Nephron (organoid): Measurements from ENCODE around the gene SRSF3.
A peak's percentile ranks its signal among the peaks of the same experiment; 100 is the strongest.
"Not testable (repeated sequence)": the region's sequence is repeated elsewhere in the genome, so short reads cannot be mapped to it uniquely, and the experiment has no call there.

ENCODE experiments used
- H3K27ac Mint-ChIP-seq, 3 experiments: 2 replicates each; pipeline ENCODE4 v1.8.0; 2020; ENCODE audit warnings: mixed read lengths in 3 of 3, mild to moderate bottlenecking in 2 of 3, moderate library complexity in 1 of 3
- H3K27me3 Mint-ChIP-seq: 2 replicates; pipeline ENCODE4 v1.8.0; 2021; ENCODE audit warnings: low read depth, mild to moderate bottlenecking, moderate library complexity, mixed read lengths
- H3K36me3 Mint-ChIP-seq: 2 replicates; pipeline ENCODE4 v1.8.0; 2020; ENCODE audit warnings: low read depth, mixed read lengths
- H3K4me1 Mint-ChIP-seq: 2 replicates; pipeline ENCODE4 v1.8.0; 2020; ENCODE audit warnings: mixed read lengths
- H3K4me3 Mint-ChIP-seq, 3 experiments: 2 replicates each; pipeline ENCODE4 v1.8.0; 2020; ENCODE audit warnings: mild to moderate bottlenecking in 3 of 3, mixed read lengths in 3 of 3, moderate library complexity in 2 of 3
- H3K9me3 Mint-ChIP-seq: 2 replicates; pipeline ENCODE4 v1.8.0; 2020; ENCODE audit warnings: mixed read lengths
- CTCF ChIP-seq, 3 experiments: fragments of 200-600 bp; sonication (generic); IDR thresholded peaks; one replicate each; pipeline ENCODE4 v1.5.0; 2021; ENCODE audit warnings: antibody characterized with exemption in 3 of 3; ENCODE audit not compliant: unreplicated experiment in 3 of 3

SRSF3 gene

GRCh38 chr6:36598326-36598725 lies 4.2 kb downstream of the SRSF3 start:
- Mint-ChIP-seq H3K4me3 (peak overlapping the region; percentile 93 to 95 (median 95)), H3K4me1 (peaks cover 52% of the 10 kb centered on the region), H3K27me3 (no peaks in the 10 kb centered on the region), H3K36me3 (peaks cover 90% of the 10 kb centered on the region), H3K27ac (peak overlapping the region; percentile 41 to 89 (median 42)), H3K9me3 (peaks cover 2% of the 10 kb centered on the region)
- no peak for TF ChIP-seq CTCF (IDR thresholded peaks at IDR 0.05; ENCODE audit: unreplicated experiment in 3 of 3)

GRCh38 chr6:36598739-36599318 lies 4.7 kb downstream of the SRSF3 start:
- TF ChIP-seq CTCF (IDR thresholded peaks at IDR 0.05; ENCODE audit: unreplicated experiment in 3 of 3), result no peak
- Mint-ChIP-seq H3K27ac (peak overlapping the region; percentile 41 to 89 (median 41)), H3K4me1 (peaks cover 57% of the 10 kb centered on the region), H3K27me3 (no peaks in the 10 kb centered on the region), H3K4me3 (peak overlapping the region; percentile 93 to 95 (median 95)), H3K36me3 (peaks cover 95% of the 10 kb centered on the region), H3K9me3 (peaks cover 2% of the 10 kb centered on the region)

- Mint-ChIP-seq H3K4me3 (peak overlapping the region; percentile 80 to 95 (median 93)), H3K36me3 (peaks cover 99% of the 10 kb centered on the region), H3K9me3 (no peaks in the 10 kb centered on the region), H3K27me3 (no peaks in the 10 kb centered on the region), H3K27ac (peak overlapping the region; percentile 40 to 84 (median 80)), H3K4me1 (peaks cover 66% of the 10 kb centered on the region)
- TF ChIP-seq CTCF (IDR thresholded peaks at IDR 0.05; ENCODE audit: unreplicated experiment in 3 of 3), result no peak
Observed at GRCh38 chr6:36599791-36600209, 5.6 kb downstream of the SRSF3 start.

- Mint-ChIP-seq H3K9me3 (no peaks in the 10 kb centered on the region), H3K27ac (peak overlapping the region in 1 of 3 experiments; percentile 40), H3K36me3 (peaks cover 99% of the 10 kb centered on the region), H3K4me3 (peak overlapping the region; percentile 80 to 95 (median 93)), H3K27me3 (no peaks in the 10 kb centered on the region), H3K4me1 (peaks cover 72% of the 10 kb centered on the region)
- TF ChIP-seq CTCF (IDR thresholded peaks at IDR 0.05; ENCODE audit: unreplicated experiment in 3 of 3), result no peak
Observed at GRCh38 chr6:36600564-36601146, 6.5 kb downstream of the SRSF3 start.

- Mint-ChIP-seq H3K4me3 (peak overlapping the region in 2 of 3 experiments; percentile 10 to 55), H3K4me1 (peaks cover 72% of the 10 kb centered on the region), H3K36me3 (peaks cover 99% of the 10 kb centered on the region)
- H3K27ac Mint-ChIP-seq, H3K9me3 Mint-ChIP-seq, H3K27me3 Mint-ChIP-seq: not testable (repeated sequence)
Observed at GRCh38 chr6:36601818-36602217, 7.7 kb downstream of the SRSF3 start.

- Mint-ChIP-seq H3K27ac (no peak overlapping the region), H3K9me3 (no peaks in the 10 kb centered on the region), H3K36me3 (peaks cover 95% of the 10 kb centered on the region), H3K4me3 (no peak overlapping the region), H3K4me1 (peaks cover 71% of the 10 kb centered on the region), H3K27me3 (no peaks in the 10 kb centered on the region)
- TF ChIP-seq CTCF (IDR thresholded peaks at IDR 0.05; ENCODE audit: unreplicated experiment in 3 of 3), result no peak
Observed at GRCh38 chr6:36603222-36604089, 9.3 kb downstream of the SRSF3 start.
